HEK293T (cell line): ENCODE data around the gene F3.

Experiments used
- ARNT ChIP-seq: fragments of 450-650 bp; IDR thresholded peaks from 2 replicates; pipeline ENCODE4 v1.6.1; 2017; ENCODE audit warnings: mild to moderate bottlenecking
- BHLHE40 ChIP-seq: fragments of 450-650 bp; IDR thresholded peaks from 2 replicates; pipeline ENCODE4 v1.6.1; 2016; ENCODE audit warnings: mild to moderate bottlenecking, moderate library complexity, borderline replicate concordance
- ELF4 ChIP-seq: fragments of 450-650 bp; IDR thresholded peaks from 2 replicates; pipeline ENCODE4 v1.6.1; 2017; ENCODE audit warnings: antibody characterized with exemption
- FOXA1 ChIP-seq: fragments of 450-650 bp; IDR thresholded peaks from 2 replicates; pipeline ENCODE4 v1.6.1; 2016; ENCODE audit warnings: mild to moderate bottlenecking
- FOXK2 ChIP-seq: fragments of 450-650 bp; IDR thresholded peaks from 2 replicates; pipeline ENCODE4 v1.6.1; 2016; ENCODE audit warnings: mild to moderate bottlenecking
- FOXM1 ChIP-seq: fragments of 450-650 bp; IDR thresholded peaks from 2 replicates; pipeline ENCODE4 v1.6.1; 2017; ENCODE audit warnings: mild to moderate bottlenecking, borderline replicate concordance
- HDGF ChIP-seq: fragments of 450-650 bp; IDR thresholded peaks from 2 replicates; pipeline ENCODE4 v1.6.1; 2017; ENCODE audit warnings: antibody characterized with exemption, borderline replicate concordance
- LEF1 ChIP-seq: fragments of 450-650 bp; IDR thresholded peaks from 2 replicates; pipeline ENCODE4 v1.6.1; 2017; ENCODE audit warnings: mild to moderate bottlenecking, borderline replicate concordance
- NFRKB ChIP-seq: fragments of 450-650 bp; IDR thresholded peaks from 2 replicates; pipeline ENCODE4 v1.6.1; 2016; ENCODE audit warnings: mild to moderate bottlenecking, moderate library complexity
- PKNOX1 ChIP-seq: fragments of 450-650 bp; IDR thresholded peaks from 2 replicates; pipeline ENCODE4 v1.6.1; 2016
- SP1 ChIP-seq: fragments of 450-650 bp; IDR thresholded peaks from 2 replicates; pipeline ENCODE4 v1.6.1; 2017
- SUZ12 ChIP-seq: fragments of 450-650 bp; IDR thresholded peaks from 2 replicates; pipeline ENCODE4 v1.6.1; 2016; ENCODE audit warnings: mild to moderate bottlenecking
- TARDBP ChIP-seq: fragments of 450-650 bp; IDR thresholded peaks from 2 replicates; pipeline ENCODE4 v1.6.1; 2016
- ZNF384 ChIP-seq: fragments of 450-650 bp; IDR thresholded peaks from 2 replicates; pipeline ENCODE4 v1.6.1; 2016

GRCh38 chr1:94540440-94541245 lies 916 bp downstream of the F3 start:
- TF ChIP-seq FOXK2: no peak
- no peak for TF ChIP-seq LEF1
- no peak for TF ChIP-seq TARDBP
- no peak for TF ChIP-seq HDGF
- TF ChIP-seq FOXM1: no peak
- no peak for TF ChIP-seq NFRKB
- TF ChIP-seq FOXA1: no peak
- TF ChIP-seq SUZ12: no peak
- no peak for TF ChIP-seq ARNT
- no peak for TF ChIP-seq SP1
- no peak for TF ChIP-seq ZNF384
- TF ChIP-seq PKNOX1: no peak
- no peak for TF ChIP-seq ELF4
- no peak for TF ChIP-seq BHLHE40
